ENCODE results near the gene FER.

Gene FER

DNA sequence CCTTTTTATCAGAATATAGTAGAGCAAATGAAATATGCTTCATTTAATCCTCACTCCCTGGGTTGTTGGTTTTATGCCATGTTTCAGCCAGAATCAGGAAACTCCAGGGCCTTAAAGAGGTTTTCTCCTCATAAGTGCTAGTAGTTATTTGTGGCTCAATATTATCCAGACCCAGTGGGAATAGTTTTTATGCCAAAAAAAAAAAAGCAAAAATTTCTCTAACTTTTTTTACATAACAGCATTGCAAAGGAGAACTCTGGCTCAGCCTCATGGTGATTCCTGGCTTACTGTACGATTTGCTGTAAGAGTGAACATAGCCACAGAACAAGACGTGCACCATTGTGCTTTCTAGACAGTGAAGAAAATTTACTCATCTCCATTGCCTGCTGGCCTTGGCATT lies 429.5 kb downstream of the FER start:
- no peak for DNase-seq (ENCODE audit: low read depth in 2 of 2)

GRCh38 chr5:109177782-109178181 lies 430.1 kb downstream of the FER start:
- DNase-seq (ENCODE audit: low read depth in 2 of 2): no peak

GRCh38 chr5:109180668-109181067 lies 433.0 kb downstream of the FER start:
- DNase-seq (ENCODE audit: low read depth in 2 of 2): no peak

GRCh38 chr5:109186759-109187158 lies 439.1 kb downstream of the FER start:
- no peak for DNase-seq (ENCODE audit: low read depth in 2 of 2)

DNA sequence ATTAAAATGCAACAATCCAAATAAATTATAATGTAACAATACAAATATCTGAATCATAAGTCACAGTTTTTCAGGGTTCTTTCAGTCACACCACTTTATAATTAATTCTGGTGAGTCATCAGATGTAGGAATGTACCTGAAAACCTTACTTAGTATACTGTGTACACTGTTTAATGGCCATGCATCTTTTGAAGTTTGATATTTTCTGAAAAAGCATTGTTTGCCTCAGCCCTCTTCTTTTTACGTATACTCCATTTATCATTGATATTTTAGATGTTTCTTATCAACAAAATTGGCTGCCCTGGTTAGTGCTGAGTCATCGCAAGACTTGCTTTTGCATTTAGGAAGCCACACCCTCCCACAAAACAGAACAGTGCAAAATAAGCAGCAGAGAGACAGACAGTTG lies 443.5 kb downstream of the FER start:
- peak; percentile 5 to 6 for DNase-seq (ENCODE audit: low read depth in 2 of 2)

- DNase-seq (ENCODE audit: low read depth in 2 of 2): no peak
Measured at GRCh38 chr5:109192027-109192426, 444.3 kb downstream of the FER start.

- no peak for DNase-seq (ENCODE audit: low read depth in 2 of 2)
Measured at GRCh38 chr5:109192555-109193281, 445.0 kb downstream of the FER start.

GRCh38 chr5:109195667-109196066 lies 448.0 kb downstream of the FER start:
- DNase-seq (ENCODE audit: low read depth in 2 of 2): no peak

DNA sequence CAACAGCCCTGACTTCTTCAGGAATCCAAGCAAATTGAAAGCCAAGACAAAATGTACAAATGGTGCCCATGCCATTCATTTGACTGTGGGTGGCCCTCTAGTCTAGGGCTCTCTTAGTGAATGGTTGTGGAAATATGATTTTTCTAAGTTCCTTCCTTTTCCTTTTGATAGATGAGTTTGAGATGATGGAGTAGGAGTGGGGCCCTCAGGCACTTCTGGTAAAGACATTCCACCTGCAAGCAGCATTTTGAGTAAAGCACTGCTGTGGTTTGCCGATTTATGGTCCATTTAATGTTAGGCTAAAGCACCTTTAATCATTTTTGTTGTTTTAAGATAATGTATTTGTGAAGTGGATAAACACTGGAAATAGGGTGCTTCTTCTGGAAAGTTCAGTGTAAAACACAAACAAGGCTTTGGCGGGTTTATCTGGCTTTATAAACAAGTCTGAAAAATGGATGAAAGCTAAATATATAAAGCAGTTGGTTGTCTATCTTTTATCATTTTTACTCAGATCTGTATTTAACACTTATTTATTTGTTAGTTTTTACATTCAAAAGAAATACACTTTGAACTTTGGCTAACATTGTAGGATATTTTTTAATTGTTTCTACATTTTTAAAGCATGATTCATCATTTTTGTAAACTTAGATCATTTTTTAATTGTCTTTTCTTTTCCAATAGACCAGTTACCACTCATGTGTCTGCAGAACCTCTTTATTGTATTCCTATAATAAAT lies 448.6 kb downstream of the FER start:
- no peak for DNase-seq (ENCODE audit: low read depth in 2 of 2)

- no peak for DNase-seq (ENCODE audit: low read depth in 2 of 2)
Measured at GRCh38 chr5:109196823-109197160, 449.1 kb downstream of the FER start.

DNA sequence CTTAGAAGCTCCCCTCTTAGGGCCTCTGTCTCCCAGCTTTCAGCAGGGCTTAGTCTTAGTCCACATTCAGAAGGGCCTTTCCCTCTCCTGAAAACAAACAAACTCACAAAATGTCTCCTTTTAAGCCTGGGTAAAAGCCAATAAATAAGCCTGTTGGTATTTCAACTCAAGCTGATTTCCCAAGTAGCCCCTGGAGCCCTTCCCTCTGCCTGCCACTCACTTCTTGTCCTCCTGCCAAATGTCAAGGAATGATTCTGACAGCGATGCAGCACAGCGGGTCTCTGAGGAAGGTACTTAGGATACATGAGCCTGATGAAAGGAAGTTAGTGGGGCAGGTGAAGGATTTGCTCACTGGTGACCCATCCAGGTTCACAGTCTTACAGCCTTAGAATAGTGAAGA lies 451.6 kb downstream of the FER start:
- DNase-seq (ENCODE audit: low read depth in 2 of 2): no peak

DNA sequence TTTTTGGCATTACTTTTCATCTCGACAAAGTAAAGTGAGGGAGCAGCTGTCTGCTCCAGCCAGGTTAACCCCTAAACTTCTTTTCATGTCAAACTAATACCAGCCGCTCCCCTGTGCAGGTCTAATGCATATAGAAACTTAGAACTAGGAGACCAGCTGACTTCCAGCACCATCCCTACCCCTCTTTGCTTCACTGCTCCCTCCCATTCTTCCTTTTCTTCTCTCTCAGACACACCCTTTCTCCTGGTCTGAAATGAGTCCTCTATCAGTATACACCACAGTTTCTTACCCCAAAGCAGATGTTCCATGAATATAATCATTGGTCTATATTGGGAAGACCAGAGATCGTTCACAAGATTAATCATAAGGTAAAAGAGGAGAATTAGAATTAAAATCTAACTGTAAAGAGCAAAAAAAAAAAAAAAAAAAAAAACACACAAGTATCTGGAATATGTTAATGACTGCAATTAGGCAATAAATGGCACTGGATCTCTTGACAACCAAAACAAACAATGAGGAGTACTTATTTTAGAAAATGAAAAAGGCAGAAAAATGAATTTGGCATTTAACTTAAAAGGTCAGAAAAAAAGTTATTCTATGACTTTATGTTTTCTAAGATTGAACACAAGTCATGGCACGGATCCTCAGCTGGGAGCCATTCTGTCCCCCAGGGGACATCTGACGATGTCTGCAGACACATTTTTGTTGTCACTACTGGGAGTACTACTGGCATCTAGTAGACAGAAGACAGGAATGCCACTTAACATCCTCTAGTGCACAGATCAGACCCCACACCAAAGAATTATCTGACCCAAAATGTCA lies 452.3 kb downstream of the FER start:
- DNase-seq (ENCODE audit: low read depth in 2 of 2): no peak

- DNase-seq (ENCODE audit: low read depth in 2 of 2): no peak
Measured at GRCh38 chr5:109215040-109215439, 467.3 kb downstream of the FER start.

DNA sequence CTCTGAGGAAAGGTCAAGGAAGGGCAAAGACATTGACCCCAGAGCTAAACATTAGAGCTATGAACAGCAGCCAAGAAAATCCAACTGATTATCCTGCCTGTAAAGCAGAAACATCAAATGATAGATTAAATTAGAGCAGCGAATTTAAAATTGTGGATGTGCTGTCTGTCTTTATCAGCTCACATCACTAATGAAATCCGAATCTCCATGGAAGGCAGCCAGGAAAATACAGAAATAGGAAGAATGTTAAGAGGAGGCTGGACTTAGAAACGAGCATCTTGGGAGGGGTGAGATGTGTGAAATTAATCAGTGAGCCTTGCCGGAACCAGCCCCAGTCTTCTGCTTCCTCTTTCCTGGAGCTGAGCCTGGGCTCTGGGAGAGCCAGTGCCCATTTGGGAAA lies 471.1 kb downstream of the FER start:
- no peak for DNase-seq (ENCODE audit: low read depth in 2 of 2)

- no peak for DNase-seq (ENCODE audit: low read depth in 2 of 2)
Measured at GRCh38 chr5:109223531-109223930, 475.8 kb downstream of the FER start.

DNA sequence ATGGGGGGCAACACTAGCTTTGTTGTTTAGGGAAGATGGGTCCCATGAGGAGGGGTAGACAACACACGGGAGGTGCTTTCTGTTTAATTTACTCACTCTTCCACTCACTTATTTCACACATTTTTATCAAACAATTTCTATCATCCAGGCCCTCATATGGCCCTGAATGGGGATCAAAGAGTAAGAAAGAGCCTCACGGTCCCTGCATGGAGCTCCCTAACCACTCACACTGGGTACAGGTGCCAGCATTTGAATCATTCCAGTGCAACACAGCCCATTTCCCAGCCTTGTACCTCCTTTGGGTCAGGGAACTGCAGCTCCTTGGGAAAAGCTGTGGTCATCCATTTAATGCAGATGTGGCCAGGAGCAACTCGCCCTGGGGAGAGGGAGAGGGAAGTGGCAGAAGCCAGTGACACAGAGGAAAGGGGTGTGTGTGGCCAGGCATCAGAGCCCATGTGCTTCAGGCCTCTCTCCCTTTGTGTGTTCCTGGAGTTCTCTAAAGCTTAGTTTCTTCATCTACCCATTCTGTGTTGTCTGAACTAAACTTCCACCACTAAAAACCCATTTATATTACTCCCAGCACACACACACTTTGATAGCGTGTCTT lies 476.7 kb downstream of the FER start:
- no peak for DNase-seq (ENCODE audit: low read depth in 2 of 2)

- DNase-seq (ENCODE audit: low read depth in 2 of 2): no peak
Measured at GRCh38 chr5:109225716-109226625, 478.3 kb downstream of the FER start.

DNA sequence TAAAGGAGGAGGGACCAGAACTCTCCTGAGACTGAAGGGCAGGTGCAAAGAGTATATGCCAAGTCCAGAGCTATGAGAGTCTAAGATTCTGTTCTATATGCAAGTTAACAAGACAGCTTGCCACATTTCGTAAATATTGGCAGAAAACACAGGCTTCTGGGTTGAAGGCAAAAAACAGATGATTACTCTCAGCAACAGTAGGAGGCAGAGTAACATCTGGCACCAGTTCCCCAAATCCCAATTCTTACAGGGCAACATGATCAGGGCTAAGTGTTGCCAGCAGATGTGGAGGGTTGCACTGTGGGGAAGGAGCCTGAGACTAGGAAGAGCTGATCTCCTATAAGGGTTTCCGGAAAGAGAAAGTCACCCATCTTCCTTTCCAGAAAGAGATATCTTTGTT lies 482.7 kb downstream of the FER start:
- no peak for DNase-seq (ENCODE audit: low read depth in 2 of 2)

GRCh38 chr5:109231331-109231730 lies 483.6 kb downstream of the FER start:
- DNase-seq (ENCODE audit: low read depth in 2 of 2): no peak

GRCh38 chr5:109234381-109234780 lies 486.7 kb downstream of the FER start:
- no peak for DNase-seq (ENCODE audit: low read depth in 2 of 2)

- no peak for DNase-seq (ENCODE audit: low read depth in 2 of 2)
Measured at GRCh38 chr5:109239456-109239855, 491.8 kb downstream of the FER start.

Data from fibroblast of skin of left biceps (primary cell).